Aorta (tissue), 5 donors: ENCODE data around the gene EIF4G3. TPM values are rescaled to one million over a fixed set of nuclear protein-coding genes. Genes with fewer than 3 reads are reported as not detected.

Experiments
- ATAC-seq: fragments of 200-7000 bp; cut with Tn5 transposase; one replicate; pipeline ENCODE4 v1.9.1; 2022; ENCODE audit warnings: moderate library complexity; ENCODE audit not compliant: low FRiP score
- DNase-seq, 2 donors: peaks; one replicate each; pipeline ENCODE4 v3.0.0-alpha.2; 2020
- H3K27ac ChIP-seq, 2 donors: one replicate each; pipeline ENCODE4 v1.5.1; 2013; ENCODE audit warnings: low read length in 2 of 2, mild to moderate bottlenecking in 2 of 2, moderate library complexity in 2 of 2, control low read depth in 1 of 2, inconsistent platforms in 1 of 2, low read depth in 1 of 2
- H3K27me3 ChIP-seq, 2 donors: one replicate each; pipeline ENCODE4 v1.6.1; 2013; ENCODE audit warnings: control low read depth in 1 of 2, low read length in 1 of 2, mild to moderate bottlenecking in 1 of 2, moderate library complexity in 1 of 2; ENCODE audit not compliant: insufficient read depth in 2 of 2, control insufficient read depth in 1 of 2
- H3K36me3 ChIP-seq, 2 donors: one replicate each; pipeline ENCODE4 v1.6.1; 2013; ENCODE audit warnings: control low read depth in 1 of 2, low read length in 1 of 2, mild to moderate bottlenecking in 1 of 2; ENCODE audit not compliant: insufficient read depth in 2 of 2, control insufficient read depth in 1 of 2
- H3K4me1 ChIP-seq, 2 donors: one replicate each; pipeline ENCODE4 v1.6.1; 2013; ENCODE audit warnings: low read length in 2 of 2, control low read depth in 1 of 2, mild to moderate bottlenecking in 1 of 2, moderate library complexity in 1 of 2; ENCODE audit not compliant: insufficient read depth in 2 of 2, control insufficient read depth in 1 of 2
- H3K4me3 ChIP-seq, 2 donors: one replicate each; pipeline ENCODE4 v1.5.1; 2013; ENCODE audit warnings: low read length in 2 of 2, control low read depth in 1 of 2, mild to moderate bottlenecking in 1 of 2
- H3K9me3 ChIP-seq: one replicate; pipeline ENCODE4 v1.6.1; 2013; ENCODE audit warnings: mild to moderate bottlenecking, low read length; ENCODE audit not compliant: control insufficient read depth
- WGBS, 2 donors: extraction: QIAGEN DNeasy Blood & Tissue Kit; methylation state at CpG; one replicate each; pipeline ENCODE4 v1.1.7; 2013; 5-methylcytosine and 5-hydroxymethylcytosine counted together
- intact Hi-C, 2 donors: fragments of 100-400 bp; cut with DNase I; formaldehyde crosslinking; loops; one replicate each; pipeline versions ENCODE4 v1.14.2 to v1.15.0; 2022
- polyA plus RNA-seq, 2 donors: library from polyadenylated mRNA; stranded (reverse); fragments of 200-250 nt; gene quantifications; one replicate each; pipeline ENCODE4 v1.2.3, GENCODE V29; 2013
- total RNA-seq, 2 donors: library from RNA; stranded (reverse); fragmentation: NEBNext Ultra II Directional; extraction: Animal tissue kit (Norgen Biotek cat#: 25700); gene quantifications; one replicate each; pipeline ENCODE4 v1.2.1, GENCODE V29; 2021
- donor health status: healthy with polysubstance abuse.
- donor health status: Bipolar disorder and iron deficiency.
- donor health status: DM: no; HTN: no; CAD: no.
- donor health status: DM: no; HTN: no; CAD: no.
- donor health status: DM: yes; HTN: yes; CAD: no.

Gene EIF4G3
- total and polyA plus RNA-seq, 4 donors: 7.3 to 84.4 (median 37.3) TPM

DNA sequence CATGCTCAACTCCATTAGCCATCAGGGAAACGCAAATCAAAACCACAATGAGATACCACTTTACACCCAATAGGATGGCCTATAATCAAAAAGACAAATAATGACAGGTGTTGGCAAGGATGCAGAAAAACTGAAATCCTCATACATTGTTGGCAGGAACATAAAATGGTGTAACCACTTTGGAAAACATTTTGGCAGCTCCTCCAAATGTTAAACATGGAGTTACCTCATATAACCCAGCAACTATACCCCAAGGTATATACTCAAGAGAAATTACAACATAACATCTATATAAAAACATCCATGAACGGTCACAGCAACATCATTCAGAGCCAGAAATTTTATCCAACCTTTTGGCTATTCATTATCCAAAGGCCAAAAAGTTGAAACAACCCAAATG, 11.6 kb downstream of the EIF4G3 start:
- intact Hi-C loops: no loop called here
- no peaks in the 10 kb centered on the region for H3K36me3 ChIP-seq
- ATAC-seq: no peak

DNA sequence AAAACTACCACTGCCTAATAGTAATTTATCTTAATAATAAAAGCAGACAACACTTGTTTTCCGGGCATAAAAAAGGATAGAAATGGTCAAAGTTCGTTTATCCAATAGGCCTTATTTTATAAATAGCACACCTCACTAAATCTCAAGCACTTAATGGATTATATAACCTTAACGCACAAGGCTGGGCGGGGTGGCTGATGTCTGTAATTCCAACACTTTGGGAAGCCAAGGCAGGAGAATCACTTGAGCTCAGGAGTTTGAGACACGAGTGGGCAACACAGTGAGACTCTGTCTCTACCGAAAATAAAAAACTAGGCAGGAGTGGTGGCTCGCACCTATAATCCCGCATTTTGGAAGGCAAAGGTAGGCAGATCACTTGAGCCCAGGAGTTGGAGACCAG, 12.4 kb downstream of the EIF4G3 start:
- H3K36me3 ChIP-seq: no peaks in the 10 kb centered on the region
- no peaks in the 10 kb centered on the region for H3K9me3 ChIP-seq
- 92 to 93% methylated on average over 8 of the region's 8 CpGs for WGBS, 2 donors
- no peaks in the 10 kb centered on the region for H3K27me3 ChIP-seq
- no peak overlapping the region for H3K27ac ChIP-seq
- intact Hi-C loops: no loop called here
- H3K4me3 ChIP-seq: no peak overlapping the region
- no peak for DNase-seq
- no peak for ATAC-seq
- peaks cover 0 to 3% of the 10 kb centered on the region in 2 donors for H3K4me1 ChIP-seq

More for the DNA sequence above, 11.6 kb downstream of the EIF4G3 start:
- Histone ChIP-seq H3K27me3 (no peaks in the 10 kb centered on the region), H3K4me3 (no peak overlapping the region), H3K9me3 (no peaks in the 10 kb centered on the region), H3K27ac (no peak overlapping the region), H3K4me1 (peaks cover 0 to 3% of the 10 kb centered on the region in 2 donors)
- WGBS, 2 donors: 74 to 78% methylated on average over 2 of the region's 2 CpGs
- no peak for DNase-seq

GRCh38 chr1:21162740-21163464, 13.8 kb downstream of the EIF4G3 start:
- no peaks in the 10 kb centered on the region for H3K9me3 ChIP-seq
- intact Hi-C loops: no loop called here
- H3K4me3 ChIP-seq: no peak overlapping the region
- H3K27ac ChIP-seq: no peak overlapping the region
- ATAC-seq (no peak), DNase-seq (no peak)
- H3K27me3 ChIP-seq: no peaks in the 10 kb centered on the region
- H3K36me3 ChIP-seq: no peaks in the 10 kb centered on the region
- peaks cover 0 to 3% of the 10 kb centered on the region in 2 donors for H3K4me1 ChIP-seq

DNA sequence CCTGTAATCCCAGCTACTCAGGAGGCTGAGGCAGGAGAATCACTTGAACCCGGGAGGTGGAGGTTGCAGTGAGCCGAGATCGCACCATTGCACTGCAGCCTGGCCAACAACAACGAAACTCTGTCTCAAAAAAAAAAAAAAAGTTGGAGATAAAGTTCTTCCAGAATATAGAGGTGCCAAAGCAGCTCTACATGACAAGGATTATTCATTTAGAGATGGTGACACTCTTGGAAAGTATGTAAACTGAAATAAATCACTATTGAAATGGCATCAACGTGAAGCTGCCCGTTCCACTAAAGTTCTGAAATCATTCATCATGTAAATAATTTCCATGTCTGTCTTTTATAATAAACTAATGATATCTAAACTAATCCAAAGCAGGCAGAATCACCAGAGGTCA, 14.9 kb downstream of the EIF4G3 start:
- Histone ChIP-seq H3K27me3 (no peaks in the 10 kb centered on the region), H3K4me3 (no peak overlapping the region), H3K27ac (no peak overlapping the region), H3K36me3 (no peaks in the 10 kb centered on the region), H3K9me3 (no peaks in the 10 kb centered on the region), H3K4me1 (peaks cover 0 to 3% of the 10 kb centered on the region in 2 donors)
- DNase-seq (no peak), ATAC-seq (no peak)
- intact Hi-C loops: no loop called here
- WGBS, 2 donors: 32 to 37% methylated on average over 6 of the region's 6 CpGs

DNA sequence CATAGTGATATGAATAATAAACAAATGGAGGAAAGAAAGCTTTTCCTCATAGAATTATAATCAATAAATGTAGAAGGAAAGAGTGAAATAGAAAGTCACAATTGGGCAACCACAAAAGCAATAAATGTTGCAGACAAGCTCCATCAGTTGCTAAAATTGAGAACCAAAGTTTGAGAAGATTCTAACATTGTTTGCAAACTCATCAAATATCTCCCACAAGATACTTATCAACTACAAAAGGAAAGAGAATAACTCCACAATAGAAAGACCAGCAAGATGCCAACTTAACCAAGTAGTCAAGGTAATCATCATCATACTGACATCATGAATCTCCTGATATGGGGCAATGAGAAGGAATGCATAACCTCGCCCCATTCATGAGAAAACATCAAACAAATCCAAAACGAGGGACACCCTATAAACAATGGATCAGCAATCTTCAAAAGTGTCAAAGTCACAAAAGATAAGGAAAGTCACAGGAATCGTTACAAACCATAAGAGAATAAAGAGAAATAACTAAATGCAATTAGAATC, 16.4 kb downstream of the EIF4G3 start:
- no peak for DNase-seq
- WGBS, 2 donors: 88 to 90% methylated on average over 3 of the region's 3 CpGs
- Histone ChIP-seq H3K4me3 (no peak overlapping the region), H3K4me1 (peaks cover 0 to 3% of the 10 kb centered on the region in 2 donors), H3K27me3 (no peaks in the 10 kb centered on the region), H3K27ac (no peak overlapping the region), H3K9me3 (no peaks in the 10 kb centered on the region), H3K36me3 (no peaks in the 10 kb centered on the region)
- no peak for ATAC-seq
- intact Hi-C loops: no loop called here

- DNase-seq (no peak), ATAC-seq (no peak)
- intact Hi-C loops: no loop called here
- H3K4me3 ChIP-seq: no peak overlapping the region
- no peaks in the 10 kb centered on the region for H3K9me3 ChIP-seq
- no peaks in the 10 kb centered on the region for H3K27me3 ChIP-seq
- 66 to 67% methylated on average over 3 of the region's 3 CpGs for WGBS, 2 donors
- H3K4me1 ChIP-seq: peaks cover 0 to 2% of the 10 kb centered on the region in 2 donors
- H3K27ac ChIP-seq: no peak overlapping the region
- H3K36me3 ChIP-seq: no peaks in the 10 kb centered on the region
Observed at GRCh38 chr1:21157868-21158267, 18.8 kb downstream of the EIF4G3 start.

DNA sequence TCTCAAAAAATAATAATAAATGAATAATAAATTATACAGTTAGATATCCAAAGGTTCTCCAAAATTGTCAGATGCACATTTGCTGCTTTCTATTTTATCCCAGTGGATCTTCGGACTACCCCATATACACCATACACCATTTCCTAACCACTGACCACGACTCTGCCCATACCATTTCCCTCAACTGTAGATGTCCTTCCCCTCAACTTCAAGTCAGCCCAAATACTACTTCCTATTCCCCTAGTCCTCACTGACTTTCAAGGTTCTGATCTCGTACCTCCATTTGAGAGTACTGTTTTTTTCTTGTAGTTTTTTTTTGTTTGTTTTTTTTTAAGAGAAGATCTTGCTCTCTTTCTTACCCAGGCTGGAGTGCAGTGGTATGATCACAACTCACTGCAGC, 19.6 kb downstream of the EIF4G3 start:
- Histone ChIP-seq H3K4me1 (no peaks in the 10 kb centered on the region), H3K27ac (no peak overlapping the region), H3K4me3 (no peak overlapping the region), H3K27me3 (no peaks in the 10 kb centered on the region), H3K9me3 (no peaks in the 10 kb centered on the region), H3K36me3 (no peaks in the 10 kb centered on the region)
- intact Hi-C loops: no loop called here
- no peak for ATAC-seq
- WGBS, 2 donors: 94 to 95% methylated on average over 3 of the region's 3 CpGs
- no peak for DNase-seq

DNA sequence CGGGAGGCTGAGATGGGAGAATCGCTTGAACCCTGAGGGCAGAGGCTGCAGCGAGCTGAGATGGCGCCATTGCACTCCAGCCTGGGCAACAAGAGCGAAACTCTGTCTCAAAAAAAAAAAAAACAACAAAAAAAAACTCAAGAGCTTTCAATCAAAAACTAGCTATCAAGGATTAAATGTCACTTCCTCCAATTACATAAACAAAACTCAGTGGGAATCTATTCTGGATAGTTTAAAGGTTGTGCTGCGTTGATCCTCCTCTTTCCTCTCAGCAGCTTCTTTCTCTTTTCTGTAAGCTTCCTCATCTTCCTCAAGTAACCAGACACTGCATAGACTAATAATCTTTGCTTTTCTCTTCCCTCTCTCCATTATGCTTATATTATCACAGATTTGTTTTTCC, 20.7 kb downstream of the EIF4G3 start:
- H3K36me3 ChIP-seq: no peaks in the 10 kb centered on the region
- no peaks in the 10 kb centered on the region for H3K9me3 ChIP-seq
- DNase-seq (no peak), ATAC-seq (no peak)
- no peak overlapping the region for H3K4me3 ChIP-seq
- H3K27me3 ChIP-seq: no peaks in the 10 kb centered on the region
- no peak overlapping the region for H3K27ac ChIP-seq
- H3K4me1 ChIP-seq: no peaks in the 10 kb centered on the region
- intact Hi-C loops: no loop called here
- WGBS, 2 donors: 94 to 96% methylated on average over 6 of the region's 6 CpGs

- H3K9me3 ChIP-seq: no peaks in the 10 kb centered on the region
- H3K36me3 ChIP-seq: no peaks in the 10 kb centered on the region
- H3K27ac ChIP-seq: no peak overlapping the region
- ATAC-seq (no peak), DNase-seq (no peak)
- 92 to 93% methylated on average over 3 of the region's 3 CpGs for WGBS, 2 donors
- H3K4me1 ChIP-seq: peaks cover 2 to 3% of the 10 kb centered on the region in 2 donors
- intact Hi-C loops: no loop called here
- H3K27me3 ChIP-seq: no peaks in the 10 kb centered on the region
- no peak overlapping the region for H3K4me3 ChIP-seq
Observed at GRCh38 chr1:21154717-21155116, 22.0 kb downstream of the EIF4G3 start.
